ENCODE results near the gene MYO7A. TPM values are rescaled to one million over a fixed set of nuclear protein-coding genes. Genes with fewer than 3 reads are reported as not detected.

Gene MYO7A
- total and polyA plus RNA-seq, 2 experiments from 2014 or later, result 1.8 to 5.4 TPM

DNA sequence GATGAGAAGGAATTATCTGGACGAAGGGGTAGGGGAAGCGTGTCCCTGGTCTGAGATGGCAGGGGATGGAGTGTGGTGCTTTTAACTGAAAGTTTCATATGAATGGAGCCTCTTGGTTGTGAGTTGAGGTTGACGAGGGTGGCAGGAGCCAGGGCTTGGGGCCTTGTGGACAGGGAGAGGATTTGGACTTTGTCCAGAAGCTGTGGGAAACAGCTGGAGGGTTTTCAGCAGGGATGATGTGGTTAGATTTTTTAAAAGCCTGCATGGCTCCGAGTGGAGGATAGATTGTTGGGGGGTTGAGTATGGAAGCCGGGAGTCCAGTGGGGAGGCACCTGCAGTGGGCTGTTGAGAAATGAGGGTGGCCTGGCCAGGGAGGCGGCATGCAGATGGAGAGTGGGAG is 24.8 kb downstream of the MYO7A start:
- Histone ChIP-seq H3K27me3 (ENCODE audit: insufficient read depth) (no peaks in the 10 kb centered on the region), H3K9me2 (ENCODE audit: insufficient read depth) (no peaks in the 10 kb centered on the region), H3K4me3 (no peak overlapping the region), H4K20me1 (replicated peaks; ENCODE audit: insufficient read depth) (no peaks in the 10 kb centered on the region), H3K27ac (ENCODE audit: low read depth) (no peak overlapping the region), H3K79me2 (replicated peaks; ENCODE audit: insufficient read depth) (no peaks in the 10 kb centered on the region), H3K4me1 (ENCODE audit: insufficient read depth) (peaks cover 8% of the 10 kb centered on the region), H3K36me3 (ENCODE audit: insufficient read depth) (no peaks in the 10 kb centered on the region), H3K4me2 (no peak overlapping the region), H2AFZ (no peak overlapping the region), H3F3A (replicated peaks; ENCODE audit: low read depth) (no peaks in the 10 kb centered on the region)
- TF ChIP-seq POLR2AphosphoS5 (IDR thresholded peaks at IDR 0.05; ENCODE audit: low read depth) (no peak), STAT1 (IDR thresholded peaks at IDR 0.05; ENCODE audit: unreplicated experiment) (no peak), EZH2 (IDR thresholded peaks at IDR 0.05; ENCODE audit: low read depth, unreplicated experiment) (no peak)
- H3K36me3 Mint-ChIP-seq (ENCODE audit: low read depth), result no peaks in the 10 kb centered on the region
- DNase-seq (ENCODE audit: low spot score) (no peak), ATAC-seq (no peak)
- no peaks in the 10 kb centered on the region for H3K9me3 Mint-ChIP-seq
- H3K4me3 Mint-ChIP-seq, result no peak overlapping the region
- peaks cover 19% of the 10 kb centered on the region for H3K4me1 Mint-ChIP-seq
- peaks cover 11% of the 10 kb centered on the region for H3K27me3 Mint-ChIP-seq (ENCODE audit: insufficient read depth, low read depth, poor library complexity)
- H3K27ac Mint-ChIP-seq, result no peak overlapping the region

DNA sequence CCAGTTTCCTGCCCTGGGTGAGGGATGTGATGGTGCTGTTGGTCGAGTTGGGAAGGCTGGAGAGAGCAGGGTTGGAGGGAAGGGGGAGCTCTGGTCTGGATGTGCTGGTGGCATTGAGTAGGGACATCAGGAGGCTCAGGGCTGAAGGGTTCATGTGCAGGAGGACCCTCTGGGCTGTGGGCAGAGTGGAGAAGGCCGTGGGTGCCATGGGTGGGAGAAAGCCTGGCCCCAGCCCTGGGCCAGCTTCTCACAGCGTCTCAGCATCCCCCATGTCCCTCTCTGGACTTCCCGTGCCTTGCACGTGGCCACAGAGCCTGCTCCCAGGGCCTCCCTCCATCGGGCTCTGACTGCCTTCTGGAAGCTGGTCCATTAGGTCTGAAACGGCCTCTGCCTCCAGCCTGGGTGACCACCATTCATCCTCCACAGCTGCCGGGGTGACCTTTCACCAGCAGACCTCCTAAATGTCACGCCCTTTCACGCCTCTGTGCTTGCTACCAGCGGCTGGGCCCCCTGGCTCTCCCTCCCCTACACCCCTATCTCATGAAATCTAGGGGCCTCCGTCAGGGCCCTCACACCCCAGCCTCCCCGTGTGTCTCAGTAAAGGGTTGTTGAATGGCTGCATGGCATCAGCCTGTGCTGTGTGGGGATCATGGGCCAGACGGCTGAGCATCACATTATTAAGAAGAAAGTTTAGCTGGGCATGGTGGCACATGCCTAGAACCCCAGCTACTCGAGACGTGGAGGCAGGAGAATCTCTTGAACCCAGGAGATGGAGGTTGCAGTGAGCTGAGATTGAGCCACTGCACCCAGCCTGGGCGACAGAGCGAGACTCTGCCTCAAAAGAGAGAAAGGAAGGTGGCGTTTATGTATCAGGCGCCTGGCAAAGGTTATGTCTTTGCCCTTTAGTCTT is 25.5 kb downstream of the MYO7A start:
- Histone ChIP-seq H3K36me3 (ENCODE audit: insufficient read depth) (no peaks in the 10 kb centered on the region), H3K9me2 (ENCODE audit: insufficient read depth) (no peaks in the 10 kb centered on the region), H4K20me1 (replicated peaks; ENCODE audit: insufficient read depth) (no peaks in the 10 kb centered on the region), H3F3A (replicated peaks; ENCODE audit: low read depth) (no peaks in the 10 kb centered on the region), H3K27ac (ENCODE audit: low read depth) (no peak overlapping the region), H2AFZ (no peak overlapping the region), H3K4me1 (ENCODE audit: insufficient read depth) (peaks cover 4% of the 10 kb centered on the region), H3K27me3 (ENCODE audit: insufficient read depth) (no peaks in the 10 kb centered on the region), H3K79me2 (replicated peaks; ENCODE audit: insufficient read depth) (no peaks in the 10 kb centered on the region), H3K4me2 (no peak overlapping the region), H3K4me3 (no peak overlapping the region)
- no peak for ATAC-seq
- Mint-ChIP-seq H3K4me3 (no peak overlapping the region), H3K36me3 (ENCODE audit: low read depth) (no peaks in the 10 kb centered on the region), H3K9me3 (no peaks in the 10 kb centered on the region), H3K27ac (no peak overlapping the region), H3K4me1 (peaks cover 13% of the 10 kb centered on the region), H3K27me3 (ENCODE audit: insufficient read depth, low read depth, poor library complexity) (peaks cover 7% of the 10 kb centered on the region)
- no peak for DNase-seq (ENCODE audit: low spot score)
- no peak for TF ChIP-seq JUNB (IDR thresholded peaks at IDR 0.05; ENCODE audit: unreplicated experiment)
- no peak for TF ChIP-seq ZNF331 (CRISPR knock-in tag; IDR thresholded peaks at IDR 0.05; ENCODE audit: low read depth)
- TF ChIP-seq, protein P1, sequence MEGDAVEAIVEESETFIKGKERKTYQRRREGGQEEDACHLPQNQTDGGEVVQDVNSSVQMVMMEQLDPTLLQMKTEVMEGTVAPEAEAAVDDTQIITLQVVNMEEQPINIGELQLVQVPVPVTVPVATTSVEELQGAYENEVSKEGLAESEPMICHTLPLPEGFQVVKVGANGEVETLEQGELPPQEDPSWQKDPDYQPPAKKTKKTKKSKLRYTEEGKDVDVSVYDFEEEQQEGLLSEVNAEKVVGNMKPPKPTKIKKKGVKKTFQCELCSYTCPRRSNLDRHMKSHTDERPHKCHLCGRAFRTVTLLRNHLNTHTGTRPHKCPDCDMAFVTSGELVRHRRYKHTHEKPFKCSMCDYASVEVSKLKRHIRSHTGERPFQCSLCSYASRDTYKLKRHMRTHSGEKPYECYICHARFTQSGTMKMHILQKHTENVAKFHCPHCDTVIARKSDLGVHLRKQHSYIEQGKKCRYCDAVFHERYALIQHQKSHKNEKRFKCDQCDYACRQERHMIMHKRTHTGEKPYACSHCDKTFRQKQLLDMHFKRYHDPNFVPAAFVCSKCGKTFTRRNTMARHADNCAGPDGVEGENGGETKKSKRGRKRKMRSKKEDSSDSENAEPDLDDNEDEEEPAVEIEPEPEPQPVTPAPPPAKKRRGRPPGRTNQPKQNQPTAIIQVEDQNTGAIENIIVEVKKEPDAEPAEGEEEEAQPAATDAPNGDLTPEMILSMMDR (conservative IDR thresholded peaks at IDR 0.05; ENCODE audit: low read depth in 2 of 2), result no peak
- TF ChIP-seq POLR2AphosphoS5 (IDR thresholded peaks at IDR 0.05; ENCODE audit: low read depth), result no peak
- TF ChIP-seq EZH2phosphoT487 (IDR thresholded peaks at IDR 0.05; ENCODE audit: unreplicated experiment), result no peak
- no peak for TF ChIP-seq EZH2 (IDR thresholded peaks at IDR 0.05; ENCODE audit: low read depth, unreplicated experiment)
- TF ChIP-seq, protein P2, sequence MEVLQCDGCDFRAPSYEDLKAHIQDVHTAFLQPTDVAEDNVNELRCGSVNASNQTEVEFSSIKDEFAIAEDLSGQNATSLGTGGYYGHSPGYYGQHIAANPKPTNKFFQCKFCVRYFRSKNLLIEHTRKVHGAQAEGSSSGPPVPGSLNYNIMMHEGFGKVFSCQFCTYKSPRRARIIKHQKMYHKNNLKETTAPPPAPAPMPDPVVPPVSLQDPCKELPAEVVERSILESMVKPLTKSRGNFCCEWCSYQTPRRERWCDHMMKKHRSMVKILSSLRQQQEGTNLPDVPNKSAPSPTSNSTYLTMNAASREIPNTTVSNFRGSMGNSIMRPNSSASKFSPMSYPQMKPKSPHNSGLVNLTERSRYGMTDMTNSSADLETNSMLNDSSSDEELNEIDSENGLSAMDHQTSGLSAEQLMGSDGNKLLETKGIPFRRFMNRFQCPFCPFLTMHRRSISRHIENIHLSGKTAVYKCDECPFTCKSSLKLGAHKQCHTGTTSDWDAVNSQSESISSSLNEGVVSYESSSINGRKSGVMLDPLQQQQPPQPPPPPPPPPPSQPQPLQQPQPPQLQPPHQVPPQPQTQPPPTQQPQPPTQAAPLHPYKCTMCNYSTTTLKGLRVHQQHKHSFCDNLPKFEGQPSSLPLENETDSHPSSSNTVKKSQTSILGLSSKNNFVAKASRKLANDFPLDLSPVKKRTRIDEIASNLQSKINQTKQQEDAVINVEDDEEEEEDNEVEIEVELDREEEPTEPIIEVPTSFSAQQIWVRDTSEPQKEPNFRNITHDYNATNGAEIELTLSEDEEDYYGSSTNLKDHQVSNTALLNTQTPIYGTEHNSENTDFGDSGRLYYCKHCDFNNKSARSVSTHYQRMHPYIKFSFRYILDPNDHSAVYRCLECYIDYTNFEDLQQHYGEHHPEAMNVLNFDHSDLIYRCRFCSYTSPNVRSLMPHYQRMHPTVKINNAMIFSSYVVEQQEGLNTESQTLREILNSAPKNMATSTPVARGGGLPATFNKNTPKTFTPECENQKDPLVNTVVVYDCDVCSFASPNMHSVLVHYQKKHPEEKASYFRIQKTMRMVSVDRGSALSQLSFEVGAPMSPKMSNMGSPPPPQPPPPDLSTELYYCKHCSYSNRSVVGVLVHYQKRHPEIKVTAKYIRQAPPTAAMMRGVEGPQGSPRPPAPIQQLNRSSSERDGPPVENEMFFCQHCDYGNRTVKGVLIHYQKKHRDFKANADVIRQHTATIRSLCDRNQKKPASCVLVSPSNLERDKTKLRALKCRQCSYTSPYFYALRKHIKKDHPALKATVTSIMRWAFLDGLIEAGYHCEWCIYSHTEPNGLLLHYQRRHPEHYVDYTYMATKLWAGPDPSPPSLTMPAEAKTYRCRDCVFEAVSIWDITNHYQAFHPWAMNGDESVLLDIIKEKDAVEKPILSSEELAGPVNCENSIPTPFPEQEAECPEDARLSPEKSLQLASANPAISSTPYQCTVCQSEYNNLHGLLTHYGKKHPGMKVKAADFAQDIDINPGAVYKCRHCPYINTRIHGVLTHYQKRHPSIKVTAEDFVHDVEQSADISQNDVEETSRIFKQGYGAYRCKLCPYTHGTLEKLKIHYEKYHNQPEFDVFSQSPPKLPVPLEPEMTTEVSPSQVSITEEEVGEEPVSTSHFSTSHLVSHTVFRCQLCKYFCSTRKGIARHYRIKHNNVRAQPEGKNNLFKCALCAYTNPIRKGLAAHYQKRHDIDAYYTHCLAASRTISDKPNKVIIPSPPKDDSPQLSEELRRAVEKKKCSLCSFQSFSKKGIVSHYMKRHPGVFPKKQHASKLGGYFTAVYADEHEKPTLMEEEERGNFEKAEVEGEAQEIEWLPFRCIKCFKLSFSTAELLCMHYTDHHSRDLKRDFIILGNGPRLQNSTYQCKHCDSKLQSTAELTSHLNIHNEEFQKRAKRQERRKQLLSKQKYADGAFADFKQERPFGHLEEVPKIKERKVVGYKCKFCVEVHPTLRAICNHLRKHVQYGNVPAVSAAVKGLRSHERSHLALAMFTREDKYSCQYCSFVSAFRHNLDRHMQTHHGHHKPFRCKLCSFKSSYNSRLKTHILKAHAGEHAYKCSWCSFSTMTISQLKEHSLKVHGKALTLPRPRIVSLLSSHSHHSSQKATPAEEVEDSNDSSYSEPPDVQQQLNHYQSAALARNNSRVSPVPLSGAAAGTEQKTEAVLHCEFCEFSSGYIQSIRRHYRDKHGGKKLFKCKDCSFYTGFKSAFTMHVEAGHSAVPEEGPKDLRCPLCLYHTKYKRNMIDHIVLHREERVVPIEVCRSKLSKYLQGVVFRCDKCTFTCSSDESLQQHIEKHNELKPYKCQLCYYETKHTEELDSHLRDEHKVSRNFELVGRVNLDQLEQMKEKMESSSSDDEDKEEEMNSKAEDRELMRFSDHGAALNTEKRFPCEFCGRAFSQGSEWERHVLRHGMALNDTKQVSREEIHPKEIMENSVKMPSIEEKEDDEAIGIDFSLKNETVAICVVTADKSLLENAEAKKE (CRISPR knock-in tag; IDR thresholded peaks at IDR 0.05), result no peak
- no peak for TF ChIP-seq ZNF114 (CRISPR knock-in tag; IDR thresholded peaks at IDR 0.05)
